Measurements from ENCODE around the gene HOXA11. TPM values are rescaled to one million over a fixed set of nuclear protein-coding genes. Genes with fewer than 3 reads are reported as not detected.
A peak's percentile ranks its signal among the peaks of the same experiment; 100 is the strongest.

The HOXA11 gene
- total RNA-seq, 2 experiments from 2014 or later, result not detected

DNA sequence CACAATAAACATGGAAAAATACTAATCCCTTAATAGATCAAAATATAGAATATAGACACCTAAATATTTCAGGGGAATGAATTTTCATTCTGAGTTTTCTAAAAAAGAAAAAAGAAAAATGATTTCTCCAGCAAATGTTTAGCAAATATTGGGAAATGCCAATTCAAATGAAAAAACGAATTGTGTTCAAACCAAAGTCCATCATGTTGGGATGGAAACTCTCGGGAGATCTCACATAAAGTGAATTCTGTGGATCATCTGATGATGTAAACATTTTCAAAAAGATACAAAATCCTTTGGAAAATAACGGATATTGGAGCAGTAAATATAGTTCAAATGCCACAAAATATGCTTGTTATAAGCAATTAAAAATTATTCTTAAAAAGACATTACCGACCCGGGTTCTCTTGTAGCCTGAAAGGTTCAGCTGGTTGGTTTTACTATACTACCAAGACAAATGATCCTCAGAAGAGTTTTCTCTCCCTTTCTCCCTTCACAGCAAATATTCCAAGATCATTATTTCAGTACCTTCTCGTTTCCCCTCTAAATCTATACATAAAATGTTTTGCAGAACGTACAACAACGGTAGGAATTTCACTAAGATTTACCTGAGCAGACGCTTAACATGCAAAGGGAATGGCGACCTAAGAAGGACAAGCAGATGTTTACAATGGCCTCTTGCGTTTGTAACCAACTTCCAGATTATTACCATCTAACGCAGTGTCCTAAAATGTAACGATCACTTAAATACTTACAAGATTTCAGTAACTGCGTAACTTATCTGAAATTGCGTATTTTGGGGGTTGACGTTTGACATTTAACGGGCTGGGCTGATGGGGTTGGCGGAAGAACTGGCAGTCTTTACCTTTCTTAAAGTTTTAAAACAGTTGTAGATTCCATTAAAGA is 12.4 kb upstream of the HOXA11 start:
- BruUV-seq (replicated peaks), result no TSS peak
- Histone ChIP-seq H3K27ac (ENCODE audit: low read depth, low read length, poor library complexity, severe bottlenecking) (no peak overlapping the region), H3K4me2 (ENCODE audit: low read length) (no peak overlapping the region), H4K20me1 (ENCODE audit: insufficient read depth, low read length) (no peaks in the 10 kb centered on the region), H3K36me3 (ENCODE audit: insufficient read depth, low read length) (no peaks in the 10 kb centered on the region), H3K79me2 (ENCODE audit: insufficient read depth, low read depth, low read length) (no peaks in the 10 kb centered on the region), H3K4me1 (ENCODE audit: insufficient read depth, low read length, poor library complexity, severe bottlenecking) (peaks cover 17% of the 10 kb centered on the region), H3K9me3 (ENCODE audit: low read length) (no peaks in the 10 kb centered on the region), H2AFZ (ENCODE audit: low read length) (no peak overlapping the region), H3K9me2 (ENCODE audit: insufficient read depth, low read length) (no peaks in the 10 kb centered on the region), H3K4me3 (ENCODE audit: low read depth, low read length, poor library complexity, severe bottlenecking) (no peak overlapping the region)
- no peak for TF ChIP-seq EZH2phosphoT487 (IDR thresholded peaks at IDR 0.05; ENCODE audit: borderline replicate concordance, low read depth, low read length)
- TF ChIP-seq, protein P1, sequence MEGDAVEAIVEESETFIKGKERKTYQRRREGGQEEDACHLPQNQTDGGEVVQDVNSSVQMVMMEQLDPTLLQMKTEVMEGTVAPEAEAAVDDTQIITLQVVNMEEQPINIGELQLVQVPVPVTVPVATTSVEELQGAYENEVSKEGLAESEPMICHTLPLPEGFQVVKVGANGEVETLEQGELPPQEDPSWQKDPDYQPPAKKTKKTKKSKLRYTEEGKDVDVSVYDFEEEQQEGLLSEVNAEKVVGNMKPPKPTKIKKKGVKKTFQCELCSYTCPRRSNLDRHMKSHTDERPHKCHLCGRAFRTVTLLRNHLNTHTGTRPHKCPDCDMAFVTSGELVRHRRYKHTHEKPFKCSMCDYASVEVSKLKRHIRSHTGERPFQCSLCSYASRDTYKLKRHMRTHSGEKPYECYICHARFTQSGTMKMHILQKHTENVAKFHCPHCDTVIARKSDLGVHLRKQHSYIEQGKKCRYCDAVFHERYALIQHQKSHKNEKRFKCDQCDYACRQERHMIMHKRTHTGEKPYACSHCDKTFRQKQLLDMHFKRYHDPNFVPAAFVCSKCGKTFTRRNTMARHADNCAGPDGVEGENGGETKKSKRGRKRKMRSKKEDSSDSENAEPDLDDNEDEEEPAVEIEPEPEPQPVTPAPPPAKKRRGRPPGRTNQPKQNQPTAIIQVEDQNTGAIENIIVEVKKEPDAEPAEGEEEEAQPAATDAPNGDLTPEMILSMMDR (conservative IDR thresholded peaks at IDR 0.05; ENCODE audit: low read length), result no peak
- no peak for DNase-seq (ENCODE audit: low spot score)
- POLR2A ChIA-PET, result no interaction called here
- intact Hi-C loops (cut with micrococcal nuclease; ENCODE audit: unreplicated experiment), result loop anchor here (2.0 to 10.0 kb wide), 5 partner anchors 410 to 880 kb away; partner anchors contain the start of gene HIBADH
- CTCF ChIA-PET (ENCODE audit: unreplicated experiment), result no interaction called here

DNA sequence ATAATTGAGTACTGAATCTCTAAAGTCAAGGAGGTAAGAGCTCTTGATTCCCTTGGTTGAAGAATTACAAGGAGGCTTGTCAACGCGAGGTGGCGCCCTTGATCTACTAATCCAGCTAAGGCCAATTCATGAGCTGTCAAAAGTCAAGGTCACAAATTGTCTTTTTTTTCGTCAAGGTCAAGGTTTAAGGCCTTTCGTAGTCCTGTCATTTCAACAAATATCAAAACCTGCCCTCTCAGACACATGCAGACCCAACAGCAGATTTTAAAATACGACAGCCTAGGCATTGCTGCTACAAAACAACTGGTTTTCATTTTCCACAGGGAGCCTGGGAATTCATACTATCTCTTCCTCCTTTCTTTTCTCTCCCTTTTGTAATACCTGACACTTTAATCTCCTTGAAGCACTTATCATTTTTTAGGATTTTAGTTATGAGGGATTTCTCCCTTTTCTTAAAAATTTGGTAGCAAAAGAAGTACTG is 11.3 kb upstream of the HOXA11 start:
- BruUV-seq (replicated peaks), result no TSS peak
- Histone ChIP-seq H3K4me3 (ENCODE audit: low read depth, low read length, poor library complexity, severe bottlenecking) (no peak overlapping the region), H3K36me3 (ENCODE audit: insufficient read depth, low read length) (no peaks in the 10 kb centered on the region), H3K4me2 (ENCODE audit: low read length) (no peak overlapping the region), H3K9me3 (ENCODE audit: low read length) (no peaks in the 10 kb centered on the region), H2AFZ (ENCODE audit: low read length) (no peak overlapping the region), H3K4me1 (ENCODE audit: insufficient read depth, low read length, poor library complexity, severe bottlenecking) (peaks cover 11% of the 10 kb centered on the region), H3K9me2 (ENCODE audit: insufficient read depth, low read length) (no peaks in the 10 kb centered on the region), H3K79me2 (ENCODE audit: insufficient read depth, low read depth, low read length) (no peaks in the 10 kb centered on the region), H4K20me1 (ENCODE audit: insufficient read depth, low read length) (no peaks in the 10 kb centered on the region), H3K27ac (ENCODE audit: low read depth, low read length, poor library complexity, severe bottlenecking) (no peak overlapping the region)
- TF ChIP-seq, protein P1 (conservative IDR thresholded peaks at IDR 0.05; ENCODE audit: low read length), result peak; percentile 96
- no peak; the same call in 1 of the 2 replicates for TF ChIP-seq EZH2phosphoT487 (IDR thresholded peaks at IDR 0.05; ENCODE audit: borderline replicate concordance, low read depth, low read length)
- DNase-seq (ENCODE audit: low spot score), result peak; percentile 74
- intact Hi-C loops (cut with micrococcal nuclease; ENCODE audit: unreplicated experiment), result loop anchor here (1.0 to 10.0 kb wide), 7 partner anchors 381 to 881 kb away; partner anchors contain the start of gene HIBADH
- ChIA-PET CTCF (ENCODE audit: unreplicated experiment) (interaction anchor here (0.6 to 1.1 kb wide), 4 partner anchors 403 to 1168 kb away, joined by 3 read pairs; no protein-coding TSS in a partner anchor), POLR2A (interaction anchor here (0.6 to 1.1 kb wide), 2 partner anchors 330 to 410 kb away, joined by 3 to 4 read pairs; no protein-coding TSS in a partner anchor)

All from OCI-LY7 (cell line).